HEK293 (cell line): Measurements from ENCODE around the gene PPM1J.

Experiments used
- BCL11B ChIP-seq: fragments of 450-650 bp; formaldehyde crosslinking; IDR thresholded peaks from 2 replicates; pipeline ENCODE4 v1.5.1; 2016; ENCODE audit warnings: low read depth, missing biosample characterization, missing genetic modification characterization
- MZF1 ChIP-seq: fragments of 450-650 bp; formaldehyde crosslinking; IDR thresholded peaks from 2 replicates; pipeline ENCODE4 v1.5.1; 2017; ENCODE audit warnings: missing biosample characterization, missing genetic modification characterization, borderline replicate concordance
- PRDM1 ChIP-seq: fragments of 450-650 bp; formaldehyde crosslinking; IDR thresholded peaks from 2 replicates; pipeline ENCODE4; 2016; ENCODE audit warnings: missing biosample characterization, missing genetic modification characterization
- ZBTB1 ChIP-seq: fragments of 450-650 bp; formaldehyde crosslinking; IDR thresholded peaks from 2 replicates; pipeline ENCODE4 v1.5.1; 2016; ENCODE audit warnings: missing biosample characterization, missing genetic modification characterization
- ZBTB20 ChIP-seq: fragments of 450-650 bp; formaldehyde crosslinking; IDR thresholded peaks from 2 replicates; pipeline ENCODE4 v1.5.1; 2016; ENCODE audit warnings: missing biosample characterization, missing genetic modification characterization
- ZBTB21 ChIP-seq: fragments of 450-650 bp; formaldehyde crosslinking; IDR thresholded peaks from 2 replicates; pipeline ENCODE4 v1.5.1; 2017; ENCODE audit warnings: missing biosample characterization, missing genetic modification characterization
- ZBTB49 ChIP-seq: fragments of 450-650 bp; formaldehyde crosslinking; IDR thresholded peaks from 2 replicates; pipeline ENCODE4 v1.5.1; 2016; ENCODE audit warnings: missing biosample characterization, missing genetic modification characterization, low read depth
- ZEB2 ChIP-seq: fragments of 450-650 bp; formaldehyde crosslinking; IDR thresholded peaks from 2 replicates; pipeline ENCODE4 v1.5.1; 2016; ENCODE audit warnings: missing biosample characterization, missing genetic modification characterization
- ZNF146 ChIP-seq: fragments of 450-650 bp; formaldehyde crosslinking; IDR thresholded peaks from 2 replicates; pipeline ENCODE4 v1.5.1; 2016; ENCODE audit warnings: missing biosample characterization, missing genetic modification characterization
- ZNF18 ChIP-seq: fragments of 450-650 bp; formaldehyde crosslinking; IDR thresholded peaks from 2 replicates; pipeline ENCODE4 v1.5.1; 2016; ENCODE audit warnings: missing biosample characterization, missing genetic modification characterization
- ZNF223 ChIP-seq: fragments of 450-650 bp; formaldehyde crosslinking; IDR thresholded peaks from 2 replicates; pipeline ENCODE4 v1.5.1; 2016; ENCODE audit warnings: missing biosample characterization, missing genetic modification characterization
- ZNF24 ChIP-seq: fragments of 450-650 bp; formaldehyde crosslinking; IDR thresholded peaks from 2 replicates; pipeline ENCODE4 v1.5.1; 2016; ENCODE audit warnings: missing biosample characterization, missing genetic modification characterization
- ZNF416 ChIP-seq: fragments of 450-650 bp; formaldehyde crosslinking; IDR thresholded peaks from 2 replicates; pipeline ENCODE4 v1.5.1; 2016; ENCODE audit warnings: missing biosample characterization, missing genetic modification characterization
- ZNF518A ChIP-seq: fragments of 450-650 bp; formaldehyde crosslinking; conservative IDR thresholded peaks from 2 replicates; pipeline ENCODE4 v1.5.1; 2016; ENCODE audit warnings: low read depth, missing biosample characterization, missing genetic modification characterization
- ZNF530 ChIP-seq: fragments of 450-650 bp; formaldehyde crosslinking; IDR thresholded peaks from 2 replicates; pipeline ENCODE4 v1.5.1; 2016; ENCODE audit warnings: low read depth, missing biosample characterization, missing genetic modification characterization
- ZNF596 ChIP-seq: fragments of 450-650 bp; IDR thresholded peaks from 2 replicates; pipeline ENCODE4 v1.5.0; 2018; ENCODE audit warnings: missing biosample characterization, mild to moderate bottlenecking, missing genetic modification characterization, moderate library complexity
- ZNF623 ChIP-seq: fragments of 450-650 bp; formaldehyde crosslinking; IDR thresholded peaks from 2 replicates; pipeline ENCODE4 v1.5.1; 2016; ENCODE audit warnings: missing biosample characterization, missing genetic modification characterization
- ZNF626 ChIP-seq: fragments of 450-650 bp; sonication (Bioruptor Pico); formaldehyde crosslinking; IDR thresholded peaks from 2 replicates; pipeline ENCODE4 v1.5.1; 2018; ENCODE audit warnings: missing biosample characterization, missing genetic modification characterization, inconsistent platforms
- ZNF670 ChIP-seq: fragments of 450-650 bp; formaldehyde crosslinking; IDR thresholded peaks from 2 replicates; pipeline ENCODE4 v1.5.1; 2016; ENCODE audit warnings: missing biosample characterization, missing genetic modification characterization, low read depth
- ZNF707 ChIP-seq: fragments of 450-650 bp; formaldehyde crosslinking; IDR thresholded peaks from 2 replicates; pipeline ENCODE4 v1.5.1; 2016; ENCODE audit warnings: missing biosample characterization, missing genetic modification characterization
- ZNF843 ChIP-seq: fragments of 450-650 bp; formaldehyde crosslinking; IDR thresholded peaks from 2 replicates; pipeline ENCODE4 v1.5.1; 2016; ENCODE audit warnings: missing biosample characterization, missing genetic modification characterization
- ZSCAN5A ChIP-seq: fragments of 450-650 bp; formaldehyde crosslinking; IDR thresholded peaks from 2 replicates; pipeline ENCODE4 v1.5.1; 2016; ENCODE audit warnings: missing biosample characterization, missing genetic modification characterization
- ZXDB ChIP-seq: fragments of 450-650 bp; formaldehyde crosslinking; IDR thresholded peaks from 2 replicates; pipeline ENCODE4 v1.5.1; 2016; ENCODE audit warnings: missing biosample characterization, missing genetic modification characterization
- TF ChIP-seq, protein P1 (sequence below): fragments of 450-650 bp; formaldehyde crosslinking; IDR thresholded peaks from 2 replicates; pipeline ENCODE4 v1.5.1; 2016; ENCODE audit warnings: missing biosample characterization, missing genetic modification characterization
- TF ChIP-seq, protein P2 (sequence below): fragments of 450-650 bp; formaldehyde crosslinking; optimal IDR thresholded peaks from 2 replicates; pipeline ENCODE3; 2016; ENCODE audit warnings: missing biosample characterization, mild to moderate bottlenecking, missing genetic modification characterization

The PPM1J gene

GRCh38 chr1:112706505-112707220 lies 8.5 kb downstream of the PPM1J start, which contains the start of gene RHOC (continued):
- TF ChIP-seq ZNF518A (tag by site-specific recombination), result no peak
- TF ChIP-seq ZNF707 (tag by site-specific recombination), result no peak
- TF ChIP-seq ZNF530 (tag by site-specific recombination), result no peak
- TF ChIP-seq PRDM1, result no peak
- TF ChIP-seq ZNF146, result no peak
- no peak for TF ChIP-seq ZNF24 (tag by site-specific recombination)
- peak; percentile 50 for TF ChIP-seq ZXDB (tag by site-specific recombination)
- TF ChIP-seq ZNF18 (tag by site-specific recombination), result no peak
- TF ChIP-seq ZNF623, result no peak
- TF ChIP-seq, protein P1, sequence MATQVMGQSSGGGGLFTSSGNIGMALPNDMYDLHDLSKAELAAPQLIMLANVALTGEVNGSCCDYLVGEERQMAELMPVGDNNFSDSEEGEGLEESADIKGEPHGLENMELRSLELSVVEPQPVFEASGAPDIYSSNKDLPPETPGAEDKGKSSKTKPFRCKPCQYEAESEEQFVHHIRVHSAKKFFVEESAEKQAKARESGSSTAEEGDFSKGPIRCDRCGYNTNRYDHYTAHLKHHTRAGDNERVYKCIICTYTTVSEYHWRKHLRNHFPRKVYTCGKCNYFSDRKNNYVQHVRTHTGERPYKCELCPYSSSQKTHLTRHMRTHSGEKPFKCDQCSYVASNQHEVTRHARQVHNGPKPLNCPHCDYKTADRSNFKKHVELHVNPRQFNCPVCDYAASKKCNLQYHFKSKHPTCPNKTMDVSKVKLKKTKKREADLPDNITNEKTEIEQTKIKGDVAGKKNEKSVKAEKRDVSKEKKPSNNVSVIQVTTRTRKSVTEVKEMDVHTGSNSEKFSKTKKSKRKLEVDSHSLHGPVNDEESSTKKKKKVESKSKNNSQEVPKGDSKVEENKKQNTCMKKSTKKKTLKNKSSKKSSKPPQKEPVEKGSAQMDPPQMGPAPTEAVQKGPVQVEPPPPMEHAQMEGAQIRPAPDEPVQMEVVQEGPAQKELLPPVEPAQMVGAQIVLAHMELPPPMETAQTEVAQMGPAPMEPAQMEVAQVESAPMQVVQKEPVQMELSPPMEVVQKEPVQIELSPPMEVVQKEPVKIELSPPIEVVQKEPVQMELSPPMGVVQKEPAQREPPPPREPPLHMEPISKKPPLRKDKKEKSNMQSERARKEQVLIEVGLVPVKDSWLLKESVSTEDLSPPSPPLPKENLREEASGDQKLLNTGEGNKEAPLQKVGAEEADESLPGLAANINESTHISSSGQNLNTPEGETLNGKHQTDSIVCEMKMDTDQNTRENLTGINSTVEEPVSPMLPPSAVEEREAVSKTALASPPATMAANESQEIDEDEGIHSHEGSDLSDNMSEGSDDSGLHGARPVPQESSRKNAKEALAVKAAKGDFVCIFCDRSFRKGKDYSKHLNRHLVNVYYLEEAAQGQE, result 0 out of 2 replicates have a peak, but pooled peaks have one; percentile 17
- TF ChIP-seq ZBTB21, result no peak
- no peak for TF ChIP-seq ZNF223 (tag by site-specific recombination)
- TF ChIP-seq ZBTB49 (tag by site-specific recombination), result no peak
- TF ChIP-seq ZNF670, result no peak
- TF ChIP-seq ZSCAN5A (tag by site-specific recombination), result no peak
- TF ChIP-seq ZBTB20 (tag by site-specific recombination), result peak; percentile 76; the same call in 1 of the 2 replicates
- TF ChIP-seq ZNF416, result no peak
- TF ChIP-seq ZNF626, result no peak
- TF ChIP-seq, protein P2, sequence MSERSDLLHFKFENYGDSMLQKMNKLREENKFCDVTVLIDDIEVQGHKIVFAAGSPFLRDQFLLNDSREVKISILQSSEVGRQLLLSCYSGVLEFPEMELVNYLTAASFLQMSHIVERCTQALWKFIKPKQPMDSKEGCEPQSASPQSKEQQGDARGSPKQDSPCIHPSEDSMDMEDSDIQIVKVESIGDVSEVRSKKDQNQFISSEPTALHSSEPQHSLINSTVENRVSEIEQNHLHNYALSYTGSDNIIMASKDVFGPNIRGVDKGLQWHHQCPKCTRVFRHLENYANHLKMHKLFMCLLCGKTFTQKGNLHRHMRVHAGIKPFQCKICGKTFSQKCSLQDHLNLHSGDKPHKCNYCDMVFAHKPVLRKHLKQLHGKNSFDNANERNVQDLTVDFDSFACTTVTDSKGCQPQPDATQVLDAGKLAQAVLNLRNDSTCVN (tag by site-specific recombination), result peak; percentile 9
- no peak for TF ChIP-seq ZNF843 (tag by site-specific recombination)
- TF ChIP-seq MZF1 (tag by site-specific recombination), result no peak
- TF ChIP-seq ZBTB1 (tag by site-specific recombination), result no peak
- no peak for TF ChIP-seq ZNF596
- TF ChIP-seq ZEB2 (tag by site-specific recombination), result no peak
- TF ChIP-seq BCL11B, result peak; percentile 4; the same call in 1 of the 2 replicates
